ENCODE data around the gene KCNT1. TPM values are rescaled to one million over a fixed set of nuclear protein-coding genes. Genes with fewer than 3 reads are reported as not detected.

KCNT1 gene
- total and polyA plus RNA-seq, 5 donors, result 0.17 to 1.1 (median 0.26) TPM; not detected in 1

- no peaks in the 10 kb centered on the region for H3K27me3 ChIP-seq (ENCODE audit: control insufficient read depth, insufficient read depth)
- H3K4me3 ChIP-seq (ENCODE audit: low read length), result no peak overlapping the region
- intact Hi-C loops (cut with DNase I), result no loop called here
- H3K4me1 ChIP-seq (ENCODE audit: control insufficient read depth, insufficient read depth, low read length), result no peaks in the 10 kb centered on the region
- no peak overlapping the region for H3K27ac ChIP-seq (ENCODE audit: low read length)
- 75% methylated on average over 36 of the region's 36 CpGs for WGBS
- DNase-seq (peak in 1 of 3 donors; percentile 44), ATAC-seq (no peak)
- no peaks in the 10 kb centered on the region for H3K9me3 ChIP-seq (ENCODE audit: control insufficient read depth, low read length)
Observed at GRCh38 chr9:135788576-135789300, 86.8 kb downstream of the KCNT1 start.

- no peaks in the 10 kb centered on the region for H3K27me3 ChIP-seq (ENCODE audit: control insufficient read depth, insufficient read depth)
- WGBS, result 90% methylated on average over 13 of the region's 13 CpGs
Observed at GRCh38 chr9:135789838-135790291, 87.9 kb downstream of the KCNT1 start.

GRCh38 chr9:135790356-135790755 is 88.4 kb downstream of the KCNT1 start:
- Histone ChIP-seq H3K27me3 (ENCODE audit: control insufficient read depth, insufficient read depth) (no peaks in the 10 kb centered on the region), H3K4me1 (ENCODE audit: control insufficient read depth, insufficient read depth, low read length) (no peaks in the 10 kb centered on the region), H3K9me3 (ENCODE audit: control insufficient read depth, low read length) (no peaks in the 10 kb centered on the region), H3K27ac (ENCODE audit: low read length) (no peak overlapping the region), H3K4me3 (ENCODE audit: low read length) (no peak overlapping the region)
- no peak for ATAC-seq
- peak in 2 of 3 donors; percentile 21 to 37 for DNase-seq
- 91% methylated on average over 10 of the region's 10 CpGs for WGBS
- intact Hi-C loops (cut with DNase I), result no loop called here

More at GRCh38 chr9:135789838-135790291, 87.9 kb downstream of the KCNT1 start:
- intact Hi-C loops (cut with DNase I), result no loop called here
- ATAC-seq (no peak), DNase-seq (no peak)
- Histone ChIP-seq H3K9me3 (ENCODE audit: control insufficient read depth, low read length) (no peaks in the 10 kb centered on the region), H3K4me1 (ENCODE audit: control insufficient read depth, insufficient read depth, low read length) (no peaks in the 10 kb centered on the region), H3K4me3 (ENCODE audit: low read length) (no peak overlapping the region), H3K27ac (ENCODE audit: low read length) (no peak overlapping the region)

- WGBS, result 77% methylated on average over 11 of the region's 11 CpGs
- DNase-seq (peak in 2 of 3 donors; percentile 5 to 21), ATAC-seq (no peak)
- Histone ChIP-seq H3K4me1 (ENCODE audit: control insufficient read depth, insufficient read depth, low read length) (no peaks in the 10 kb centered on the region), H3K27ac (ENCODE audit: low read length) (no peak overlapping the region), H3K4me3 (ENCODE audit: low read length) (no peak overlapping the region), H3K27me3 (ENCODE audit: control insufficient read depth, insufficient read depth) (no peaks in the 10 kb centered on the region), H3K9me3 (ENCODE audit: control insufficient read depth, low read length) (no peaks in the 10 kb centered on the region)
- intact Hi-C loops (cut with DNase I), result no loop called here
Observed at GRCh38 chr9:135790850-135791249, 88.9 kb downstream of the KCNT1 start.

GRCh38 chr9:135791431-135792267 is 89.7 kb downstream of the KCNT1 start:
- Histone ChIP-seq H3K27me3 (ENCODE audit: control insufficient read depth, insufficient read depth) (no peaks in the 10 kb centered on the region), H3K9me3 (ENCODE audit: control insufficient read depth, low read length) (no peaks in the 10 kb centered on the region), H3K4me1 (ENCODE audit: control insufficient read depth, insufficient read depth, low read length) (no peaks in the 10 kb centered on the region), H3K4me3 (ENCODE audit: low read length) (no peak overlapping the region), H3K27ac (ENCODE audit: low read length) (no peak overlapping the region)
- DNase-seq (peak in 2 of 3 donors; percentile 22 to 26), ATAC-seq (no peak)
- intact Hi-C loops (cut with DNase I), result no loop called here
- 66% methylated on average over 35 of the region's 35 CpGs for WGBS

GRCh38 chr9:135792268-135793128 is 90.5 kb downstream of the KCNT1 start:
- Histone ChIP-seq H3K27ac (ENCODE audit: low read length) (no peak overlapping the region), H3K9me3 (ENCODE audit: control insufficient read depth, low read length) (no peaks in the 10 kb centered on the region), H3K4me3 (ENCODE audit: low read length) (no peak overlapping the region), H3K4me1 (ENCODE audit: control insufficient read depth, insufficient read depth, low read length) (no peaks in the 10 kb centered on the region), H3K27me3 (ENCODE audit: control insufficient read depth, insufficient read depth) (no peaks in the 10 kb centered on the region)
- WGBS, result 82% methylated on average over 31 of the region's 31 CpGs
- DNase-seq (peak in 2 of 3 donors; percentile 20 to 37), ATAC-seq (no peak)
- intact Hi-C loops (cut with DNase I), result no loop called here

GRCh38 chr9:135793221-135794056 is 91.5 kb downstream of the KCNT1 start:
- DNase-seq, result peak in 2 of 3 donors; percentile 26 to 39
- 84% methylated on average over 16 of the region's 16 CpGs for whole genome bisulfite sequencing
- ATAC-seq, result no peak
- no peak overlapping the region for H3K4me3 ChIP-seq (ENCODE audit: low read length)
- H3K27ac ChIP-seq (ENCODE audit: low read length), result no peak overlapping the region
- no peaks in the 10 kb centered on the region for H3K9me3 ChIP-seq (ENCODE audit: control insufficient read depth, low read length)
- H3K27me3 ChIP-seq (ENCODE audit: control insufficient read depth, insufficient read depth), result no peaks in the 10 kb centered on the region
- intact Hi-C loops (cut with DNase I), result no loop called here
- H3K4me1 ChIP-seq (ENCODE audit: control insufficient read depth, insufficient read depth, low read length), result no peaks in the 10 kb centered on the region

GRCh38 chr9:135794057-135794335 is 92.0 kb downstream of the KCNT1 start:
- Histone ChIP-seq H3K27ac (ENCODE audit: low read length) (no peak overlapping the region), H3K4me3 (ENCODE audit: low read length) (no peak overlapping the region), H3K9me3 (ENCODE audit: control insufficient read depth, low read length) (no peaks in the 10 kb centered on the region), H3K4me1 (ENCODE audit: control insufficient read depth, insufficient read depth, low read length) (no peaks in the 10 kb centered on the region), H3K27me3 (ENCODE audit: control insufficient read depth, insufficient read depth) (no peaks in the 10 kb centered on the region)
- 78% methylated on average over 7 of the region's 7 CpGs for WGBS
- intact Hi-C loops (cut with DNase I), result no loop called here
- ATAC-seq, result no peak
- DNase-seq, result no peak

- 84% methylated on average over 15 of the region's 15 CpGs for WGBS
- Histone ChIP-seq H3K4me3 (ENCODE audit: low read length) (no peak overlapping the region), H3K9me3 (ENCODE audit: control insufficient read depth, low read length) (no peaks in the 10 kb centered on the region), H3K27ac (ENCODE audit: low read length) (no peak overlapping the region), H3K27me3 (ENCODE audit: control insufficient read depth, insufficient read depth) (no peaks in the 10 kb centered on the region), H3K4me1 (ENCODE audit: control insufficient read depth, insufficient read depth, low read length) (no peaks in the 10 kb centered on the region)
- intact Hi-C loops (cut with DNase I), result no loop called here
- DNase-seq (peak in 2 of 3 donors; percentile 31 to 32), ATAC-seq (no peak)
Observed at GRCh38 chr9:135794361-135794885, 92.4 kb downstream of the KCNT1 start.

GRCh38 chr9:135795391-135795790 is 93.4 kb downstream of the KCNT1 start:
- 87% methylated on average over 4 of the region's 4 CpGs for WGBS
- intact Hi-C loops (cut with DNase I), result no loop called here
- H3K4me3 ChIP-seq (ENCODE audit: low read length), result no peak overlapping the region
- no peak for DNase-seq
- H3K27me3 ChIP-seq (ENCODE audit: control insufficient read depth, insufficient read depth), result no peaks in the 10 kb centered on the region
- H3K9me3 ChIP-seq (ENCODE audit: control insufficient read depth, low read length), result no peaks in the 10 kb centered on the region
- no peak overlapping the region for H3K27ac ChIP-seq (ENCODE audit: low read length)
- no peak for ATAC-seq
- no peaks in the 10 kb centered on the region for H3K4me1 ChIP-seq (ENCODE audit: control insufficient read depth, insufficient read depth, low read length)
